WERI-Rb-1 (cell line): Measurements from ENCODE around the gene SCG2.
A peak's percentile ranks its signal among the peaks of the same experiment; 100 is the strongest.

ENCODE experiments used
- DNase-seq: peaks from one replicate; pipeline ENCODE4 v3.0.0-alpha.2; 2020
- H3K27ac ChIP-seq: fragments of 250-450 bp; sonication (Bioruptor Pico); 2 replicates; pipeline ENCODE4 v1.5.1; 2020; ENCODE audit warnings: mild to moderate bottlenecking, moderate library complexity
- H3K27me3 ChIP-seq: fragments of 250-450 bp; sonication (Bioruptor Pico); 2 replicates; pipeline ENCODE4 v1.5.1; 2021; ENCODE audit warnings: mild to moderate bottlenecking, low read depth, moderate library complexity; ENCODE audit not compliant: insufficient read depth, severe bottlenecking
- H3K36me3 ChIP-seq: fragments of 250-450 bp; sonication (Bioruptor Pico); 2 replicates; pipeline ENCODE4 v1.5.1; 2020; ENCODE audit warnings: mild to moderate bottlenecking, moderate library complexity
- H3K4me3 ChIP-seq: 2 replicates; pipeline ENCODE4 v1.5.1; 2011; ENCODE audit warnings: low read depth, mild to moderate bottlenecking, control low read depth, low read length
- H3K9me3 ChIP-seq: fragments of 250-450 bp; sonication (Bioruptor Pico); 2 replicates; pipeline ENCODE4 v1.5.1; 2021; ENCODE audit warnings: mild to moderate bottlenecking, moderate library complexity; ENCODE audit not compliant: severe bottlenecking
- TF ChIP-seq, protein P1 (sequence below): IDR thresholded peaks from 2 replicates; pipeline ENCODE4 v1.5.1; 2011; ENCODE audit warnings: low read depth, mild to moderate bottlenecking, control low read depth, inconsistent platforms, low read length

SCG2 gene

GRCh38 chr2:223618172-223619035 lies 16.2 kb upstream of the SCG2 start:
- H3K9me3 ChIP-seq: no peaks in the 10 kb centered on the region
- peak; percentile 22 for DNase-seq
- TF ChIP-seq, protein P1, sequence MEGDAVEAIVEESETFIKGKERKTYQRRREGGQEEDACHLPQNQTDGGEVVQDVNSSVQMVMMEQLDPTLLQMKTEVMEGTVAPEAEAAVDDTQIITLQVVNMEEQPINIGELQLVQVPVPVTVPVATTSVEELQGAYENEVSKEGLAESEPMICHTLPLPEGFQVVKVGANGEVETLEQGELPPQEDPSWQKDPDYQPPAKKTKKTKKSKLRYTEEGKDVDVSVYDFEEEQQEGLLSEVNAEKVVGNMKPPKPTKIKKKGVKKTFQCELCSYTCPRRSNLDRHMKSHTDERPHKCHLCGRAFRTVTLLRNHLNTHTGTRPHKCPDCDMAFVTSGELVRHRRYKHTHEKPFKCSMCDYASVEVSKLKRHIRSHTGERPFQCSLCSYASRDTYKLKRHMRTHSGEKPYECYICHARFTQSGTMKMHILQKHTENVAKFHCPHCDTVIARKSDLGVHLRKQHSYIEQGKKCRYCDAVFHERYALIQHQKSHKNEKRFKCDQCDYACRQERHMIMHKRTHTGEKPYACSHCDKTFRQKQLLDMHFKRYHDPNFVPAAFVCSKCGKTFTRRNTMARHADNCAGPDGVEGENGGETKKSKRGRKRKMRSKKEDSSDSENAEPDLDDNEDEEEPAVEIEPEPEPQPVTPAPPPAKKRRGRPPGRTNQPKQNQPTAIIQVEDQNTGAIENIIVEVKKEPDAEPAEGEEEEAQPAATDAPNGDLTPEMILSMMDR: peak; percentile 32; the same call in 1 of the 2 replicates
- H3K36me3 ChIP-seq: no peaks in the 10 kb centered on the region
- no peak overlapping the region for H3K4me3 ChIP-seq
- no peaks in the 10 kb centered on the region for H3K27me3 ChIP-seq
- no peak overlapping the region for H3K27ac ChIP-seq

- DNase-seq: no peak
- Histone ChIP-seq H3K27ac (no peak overlapping the region), H3K4me3 (no peak overlapping the region), H3K9me3 (no peaks in the 10 kb centered on the region), H3K36me3 (no peaks in the 10 kb centered on the region), H3K27me3 (no peaks in the 10 kb centered on the region)
- TF ChIP-seq, protein P1: no peak
Measured at GRCh38 chr2:223614534-223614933, 12.4 kb upstream of the SCG2 start.

GRCh38 chr2:223613017-223613950 lies 11.1 kb upstream of the SCG2 start:
- Histone ChIP-seq H3K9me3 (no peaks in the 10 kb centered on the region), H3K27ac (no peak overlapping the region), H3K4me3 (no peak overlapping the region), H3K27me3 (no peaks in the 10 kb centered on the region), H3K36me3 (no peaks in the 10 kb centered on the region)
- DNase-seq: no peak
- TF ChIP-seq, protein P1: no peak

- H3K27ac ChIP-seq: no peak overlapping the region
- H3K9me3 ChIP-seq: no peaks in the 10 kb centered on the region
- no peak for DNase-seq
- H3K27me3 ChIP-seq: no peaks in the 10 kb centered on the region
- TF ChIP-seq, protein P1: no peak
- no peaks in the 10 kb centered on the region for H3K36me3 ChIP-seq
- H3K4me3 ChIP-seq: no peak overlapping the region
Measured at GRCh38 chr2:223612501-223612900, 10.3 kb upstream of the SCG2 start.

- no peak for DNase-seq
- TF ChIP-seq, protein P1: no peak
- H3K36me3 ChIP-seq: no peaks in the 10 kb centered on the region
- no peak overlapping the region for H3K4me3 ChIP-seq
- no peaks in the 10 kb centered on the region for H3K27me3 ChIP-seq
- H3K27ac ChIP-seq: no peak overlapping the region
- H3K9me3 ChIP-seq: no peaks in the 10 kb centered on the region
Measured at GRCh38 chr2:223611061-223611460, 8.9 kb upstream of the SCG2 start.
